Pancreas (tissue), 10 donors: ENCODE data around the gene THSD4. TPM values are rescaled to one million over a fixed set of nuclear protein-coding genes. Genes with fewer than 3 reads are reported as not detected.

Experiments
- ATAC-seq, 4 donors: fragments of 200-7000 bp; cut with Tn5 transposase; one replicate each; pipeline versions ENCODE4 v1.8.0 to v1.9.1; 2020; ENCODE audit warnings: mild to moderate bottlenecking in 4 of 4, moderate library complexity in 4 of 4
- DNase-seq, 6 donors: peaks; one replicate each; pipeline ENCODE4 v3.0.0-alpha.2; 2020
- FAIRE-seq: peaks from 2 replicates; lab custom pipeline; 2012; peaks lifted over from hg19 to GRCh38; lab: Jason Lieb, UNC
- H3K27ac ChIP-seq, 4 donors: fragments of 200-600 bp; sonication (generic); 1 replicate in 3 of 4; 2 replicates in 1 of 4; pipeline versions ENCODE4 v1.5.0 to v1.8.0; 2020
- H3K27me3 ChIP-seq, 4 donors: fragments of 200-600 bp; one replicate each; pipeline ENCODE4 v1.8.0; 2021
- H3K36me3 ChIP-seq, 3 donors: fragments of 200-600 bp; sonication (generic) in 1 of 3; one replicate each; pipeline versions ENCODE4 v1.5.0 to v1.8.0; 2020 to 2021
- H3K4me1 ChIP-seq, 3 donors: fragments of 200-600 bp; one replicate each; pipeline ENCODE4 v1.8.0; 2021
- H3K4me3 ChIP-seq, 4 donors: fragments of 200-600 bp; sonication (generic) in 2 of 4; one replicate each; pipeline versions ENCODE4 v1.5.0 to v1.8.0; 2020 to 2021
- H3K9me3 ChIP-seq, 4 donors: fragments of 200-600 bp; one replicate each; pipeline ENCODE4 v1.8.0; 2021
- WGBS, 2 donors: extraction: QIAGEN DNeasy Blood & Tissue Kit; methylation state at CpG; one replicate each; pipeline ENCODE4 v1.1.7; 2013; 5-methylcytosine and 5-hydroxymethylcytosine counted together
- intact Hi-C, 3 donors: fragments of 100-400 bp; cut with DNase I; formaldehyde crosslinking; loops; one replicate each; pipeline versions ENCODE4 v1.11.1 to v1.14.2; 2022
- polyA plus RNA-seq, 2 donors: library from polyadenylated mRNA; stranded (reverse); fragments of 200-250 nt; gene quantifications; one replicate each; pipeline ENCODE4 v1.2.3, GENCODE V29; 2013
- total RNA-seq, 6 donors: library from RNA; stranded (reverse); fragmentation: NEBNext Ultra II Directional in 4 of 6; extraction: Animal tissue kit (Norgen Biotek cat#: 25700) in 4 of 6; gene quantifications; one replicate each; pipeline versions ENCODE4 v1.2.1 to v1.2.4, GENCODE V29; 2021 to 2023
- TF ChIP-seq, protein P1 (sequence below), 4 donors: fragments of 200-600 bp; sonication (generic) in 3 of 4; IDR thresholded peaks; one replicate each; pipeline versions ENCODE4 v1.5.0 to v1.8.0; 2021; ENCODE audit warnings: antibody characterized with exemption in 4 of 4
- donor health status: healthy with polysubstance abuse.
- donor health status: DM: no; HTN: no; CAD: no; lungs with moderate emphysema.
- donor health status: DM: no; HTN: no; CAD: no.
- donor health status: control.
- donor health status: control.
- donor health status: Bipolar disorder and iron deficiency.
- donor health status: DM: yes; HTN: yes; CAD: no.
- donor health status: DM: no; HTN: no; CAD: no.
- donor health status: DM: no; HTN: no; CAD: no.
- donor health status: DM: yes; HTN: yes; CAD: no.

Gene THSD4
- total and polyA plus RNA-seq, 8 donors: 6.0 to 17.8 (median 13.3) TPM

DNA sequence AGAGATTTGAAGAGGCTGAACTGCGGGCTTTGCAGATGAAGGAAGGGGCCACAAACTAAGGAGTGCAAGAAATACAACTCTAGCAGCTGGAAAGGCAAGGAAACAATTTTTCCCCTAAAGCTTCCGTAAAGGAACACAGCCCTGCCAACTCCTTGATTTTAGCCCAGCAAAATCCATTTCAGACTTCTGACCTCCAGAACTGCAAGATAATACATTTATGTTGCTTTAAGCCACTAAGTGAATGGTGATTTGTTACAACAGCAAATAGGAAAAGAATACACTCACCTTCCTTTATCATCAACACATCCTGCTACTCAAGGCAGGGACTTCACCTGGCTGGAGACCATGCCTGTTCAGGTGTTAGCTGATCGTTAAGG, 575.8 kb downstream of the THSD4 start:
- Histone ChIP-seq H3K27ac (peak overlapping the region in 3 of 4 donors; percentile 10 to 52 (median 39)), H3K4me1 (no peaks in the 10 kb centered on the region), H3K27me3 (no peaks in the 10 kb centered on the region), H3K36me3 (no peaks in the 10 kb centered on the region), H3K4me3 (no peak overlapping the region), H3K9me3 (no peaks in the 10 kb centered on the region)
- TF ChIP-seq, protein P1, sequence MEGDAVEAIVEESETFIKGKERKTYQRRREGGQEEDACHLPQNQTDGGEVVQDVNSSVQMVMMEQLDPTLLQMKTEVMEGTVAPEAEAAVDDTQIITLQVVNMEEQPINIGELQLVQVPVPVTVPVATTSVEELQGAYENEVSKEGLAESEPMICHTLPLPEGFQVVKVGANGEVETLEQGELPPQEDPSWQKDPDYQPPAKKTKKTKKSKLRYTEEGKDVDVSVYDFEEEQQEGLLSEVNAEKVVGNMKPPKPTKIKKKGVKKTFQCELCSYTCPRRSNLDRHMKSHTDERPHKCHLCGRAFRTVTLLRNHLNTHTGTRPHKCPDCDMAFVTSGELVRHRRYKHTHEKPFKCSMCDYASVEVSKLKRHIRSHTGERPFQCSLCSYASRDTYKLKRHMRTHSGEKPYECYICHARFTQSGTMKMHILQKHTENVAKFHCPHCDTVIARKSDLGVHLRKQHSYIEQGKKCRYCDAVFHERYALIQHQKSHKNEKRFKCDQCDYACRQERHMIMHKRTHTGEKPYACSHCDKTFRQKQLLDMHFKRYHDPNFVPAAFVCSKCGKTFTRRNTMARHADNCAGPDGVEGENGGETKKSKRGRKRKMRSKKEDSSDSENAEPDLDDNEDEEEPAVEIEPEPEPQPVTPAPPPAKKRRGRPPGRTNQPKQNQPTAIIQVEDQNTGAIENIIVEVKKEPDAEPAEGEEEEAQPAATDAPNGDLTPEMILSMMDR (IDR thresholded peaks at IDR 0.05): no peak
- 73% methylated on average over 3 of the region's 3 CpGs for WGBS, 2 donors
- ATAC-seq (peak in 1 of 4 donors; percentile 21), FAIRE-seq (no peak), DNase-seq (no peak)
- intact Hi-C loops: no loop called here

DNA sequence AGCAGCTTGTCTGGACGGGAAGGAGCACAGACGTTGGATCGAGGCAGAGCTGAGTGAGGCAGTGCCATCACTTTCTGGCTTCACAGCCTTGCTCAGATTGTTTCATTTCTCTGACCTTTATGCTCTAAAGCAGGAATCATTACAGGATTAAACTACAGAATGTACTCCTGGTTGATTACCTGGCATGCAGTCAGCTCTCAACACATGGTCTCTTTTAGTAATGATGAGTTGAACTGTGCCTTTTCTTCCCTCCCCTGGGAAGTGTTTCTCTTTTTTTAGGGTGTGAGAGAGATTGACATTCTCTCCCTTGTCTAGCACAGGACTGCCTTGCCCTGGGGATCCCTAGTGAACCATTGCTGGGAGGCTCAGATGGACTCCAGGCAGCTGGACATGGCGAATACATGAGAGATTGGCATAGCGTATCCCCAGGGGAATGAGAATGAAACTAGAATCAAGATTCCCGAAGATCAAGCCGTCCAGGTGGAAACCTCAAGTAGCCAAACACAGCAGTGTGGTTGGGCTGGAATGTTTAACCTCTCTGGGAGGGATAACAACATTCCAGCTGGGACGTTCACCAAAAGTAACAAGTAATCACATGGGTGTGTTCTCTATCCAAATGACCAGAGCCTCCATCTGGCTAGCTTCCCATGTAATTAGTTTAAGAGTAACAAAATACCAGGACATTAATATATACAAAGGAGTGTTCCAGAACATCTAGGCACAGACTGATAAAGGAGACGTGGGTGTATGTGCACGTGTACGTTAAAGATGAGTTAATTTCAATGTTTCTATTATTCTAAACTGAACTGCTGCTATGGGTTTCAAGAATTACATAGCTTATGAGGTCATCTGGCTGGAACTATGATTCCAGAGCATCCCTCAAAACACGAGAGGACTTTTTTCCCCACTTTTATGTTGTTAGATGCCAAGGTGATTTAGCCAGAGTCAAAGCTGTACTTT, 576.5 kb downstream of the THSD4 start:
- TF ChIP-seq, protein P1 (IDR thresholded peaks at IDR 0.05): no peak
- 26 to 29% methylated on average over 12 of the region's 12 CpGs for WGBS, 2 donors
- no peak for DNase-seq
- H3K36me3 ChIP-seq: no peaks in the 10 kb centered on the region
- no peak for FAIRE-seq
- H3K4me1 ChIP-seq: no peaks in the 10 kb centered on the region
- no peaks in the 10 kb centered on the region for H3K9me3 ChIP-seq
- no peaks in the 10 kb centered on the region for H3K27me3 ChIP-seq
- H3K4me3 ChIP-seq: no peak overlapping the region
- H3K27ac ChIP-seq: peak overlapping the region; percentile 10 to 52 (median 34)
- intact Hi-C loops: no loop called here
- ATAC-seq: peak; percentile 44 to 80 (median 64)

DNA sequence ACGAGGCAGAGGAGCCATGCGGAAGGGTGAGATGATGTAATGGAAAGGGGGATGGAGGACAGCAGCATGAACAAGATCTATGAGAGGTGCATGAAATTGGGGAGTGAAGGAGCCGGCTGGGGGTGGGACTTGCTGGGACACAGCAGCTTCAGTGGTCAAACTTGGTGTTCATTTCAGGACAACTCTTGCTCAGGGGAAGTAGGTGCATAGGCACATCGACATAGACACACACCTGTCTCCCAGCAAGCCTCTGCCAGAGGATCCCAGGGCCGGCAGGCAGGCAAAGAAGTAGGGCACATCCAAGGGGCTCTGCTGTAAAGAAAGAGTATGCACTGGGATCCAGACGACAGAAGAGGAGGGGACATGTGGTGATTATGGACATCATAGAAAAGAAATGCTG, 582.0 kb downstream of the THSD4 start:
- Histone ChIP-seq H3K9me3 (no peaks in the 10 kb centered on the region), H3K4me1 (no peaks in the 10 kb centered on the region), H3K27ac (no peak overlapping the region), H3K27me3 (peaks cover 0 to 3% (median 0%) of the 10 kb centered on the region in 4 donors), H3K36me3 (no peaks in the 10 kb centered on the region), H3K4me3 (no peak overlapping the region)
- no peak for ATAC-seq
- intact Hi-C loops: no loop called here
- FAIRE-seq: no peak
- WGBS, 2 donors: 68 to 77% methylated on average over 6 of the region's 6 CpGs
- DNase-seq: no peak
- TF ChIP-seq, protein P1 (IDR thresholded peaks at IDR 0.05): no peak

DNA sequence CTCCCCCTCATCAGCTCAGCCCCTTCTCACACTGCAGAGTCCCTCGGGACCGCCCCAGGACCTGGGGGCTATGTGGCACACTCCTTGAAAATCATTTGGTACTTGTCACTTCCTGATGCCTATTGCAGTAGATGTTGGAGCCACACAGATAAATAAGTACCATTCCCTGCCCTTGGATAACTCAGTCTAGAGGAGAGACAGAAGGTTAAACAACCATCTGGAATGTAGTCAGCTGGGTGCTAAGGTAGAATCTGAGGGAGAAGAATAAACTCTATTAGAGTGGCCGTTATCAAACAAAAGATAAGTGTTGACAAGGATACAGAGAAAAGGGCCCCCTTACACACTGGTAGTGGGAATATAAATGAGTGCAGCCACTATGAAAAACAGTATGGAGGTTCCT, 582.8 kb downstream of the THSD4 start:
- FAIRE-seq (no peak), DNase-seq (no peak), ATAC-seq (no peak)
- Histone ChIP-seq H3K27me3 (peaks cover 0 to 3% (median 0%) of the 10 kb centered on the region in 4 donors), H3K4me1 (no peaks in the 10 kb centered on the region), H3K36me3 (no peaks in the 10 kb centered on the region), H3K4me3 (no peak overlapping the region), H3K9me3 (no peaks in the 10 kb centered on the region), H3K27ac (no peak overlapping the region)
- TF ChIP-seq, protein P1 (IDR thresholded peaks at IDR 0.05): no peak
- 45 to 49% methylated on average over 3 of the region's 3 CpGs for WGBS, 2 donors
- intact Hi-C loops: no loop called here

DNA sequence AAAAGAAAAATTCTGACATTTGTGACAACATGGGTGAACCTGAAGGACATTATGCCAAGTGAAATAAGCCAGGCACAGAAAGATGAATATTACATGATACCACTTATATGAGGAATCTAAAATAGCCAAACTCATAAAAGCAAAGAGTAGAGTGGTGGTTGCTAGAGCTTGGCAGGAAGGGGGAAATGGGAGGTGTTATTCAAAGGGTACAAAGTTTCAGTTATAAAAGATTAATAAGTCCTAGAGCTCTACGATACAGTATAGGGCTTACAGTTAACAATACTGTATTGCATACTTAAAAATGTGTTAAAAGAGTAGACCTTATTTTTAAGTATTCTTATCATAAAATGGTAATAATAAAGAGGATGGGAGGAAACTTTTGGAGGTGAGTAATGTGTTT, 583.5 kb downstream of the THSD4 start:
- Histone ChIP-seq H3K36me3 (no peaks in the 10 kb centered on the region), H3K9me3 (no peaks in the 10 kb centered on the region), H3K4me3 (no peak overlapping the region), H3K27ac (no peak overlapping the region), H3K4me1 (no peaks in the 10 kb centered on the region), H3K27me3 (peaks cover 0 to 3% (median 0%) of the 10 kb centered on the region in 4 donors)
- no peak for FAIRE-seq
- no peak for ATAC-seq
- intact Hi-C loops: no loop called here
- no peak for DNase-seq
- 87 to 88% methylated on average over 1 of the region's 1 CpG for WGBS, 2 donors
- TF ChIP-seq, protein P1 (IDR thresholded peaks at IDR 0.05): no peak
